HepG2 (cell line): ENCODE measurements around the gene BPIFB2. TPM values are rescaled to one million over a fixed set of nuclear protein-coding genes. Genes with fewer than 3 reads are reported as not detected.

ENCODE experiments used
- ATAC-seq: fragments of 200-7000 bp; cut with Tn5 transposase; 3 replicates; pipeline ENCODE4 v1.9.1; 2020; ENCODE audit warnings: mild to moderate bottlenecking, moderate library complexity
- BruUV-seq: library from RNA; stranded (reverse); fragments of 400-500 nt; replicated peaks from 2 replicates; lab custom pipeline; 2021; lab: Mats Ljungman, UMichigan
- CTCF ChIA-PET: fragments of 300-600 bp; formaldehyde crosslinking; extraction: SDS; loops from one replicate; lab custom pipeline; 2021; ENCODE audit warnings: low total read pairs, inconsistent platforms, low intra/inter-chr PET ratio; lab: Yijun Ruan, JAX
- POLR2A ChIA-PET: fragments of 350-600 bp; sonication (Branson Sonifier 250); formaldehyde crosslinking; loops from one replicate; lab custom pipeline; 2020; ENCODE audit warnings: antibody characterized with exemption, inconsistent platforms; lab: Yijun Ruan, JAX
- DNase-seq: peaks from one replicate; pipeline ENCODE4 v3.0.0-alpha.2; 2015; ENCODE audit warnings: low spot score
- FAIRE-seq: peaks from 3 replicates; lab custom pipeline; 2011; peaks lifted over from hg19 to GRCh38; lab: Jason Lieb, UNC
- H2AFZ ChIP-seq: one replicate; pipeline ENCODE4 v1.6.1; 2011; ENCODE audit warnings: low read length, inconsistent platforms
- H3K27ac ChIP-seq: fragments of 300-600 bp; 3 replicates; pipeline ENCODE4 v1.8.0; 2011; ENCODE audit warnings: mixed run types, mild to moderate bottlenecking, mixed read lengths, low read length, inconsistent platforms; ENCODE audit not compliant: insufficient read depth; ENCODE audit errors: extremely low read length
- H3K27me3 ChIP-seq, 2 experiments: fragments of 200-600 bp in 1 of 2; 2 replicates in 1 of 2; 3 replicates in 1 of 2; pipeline versions ENCODE4 v1.6.0 to v1.8.0; 2011; ENCODE audit warnings: low read length in 2 of 2, mild to moderate bottlenecking in 2 of 2, moderate library complexity in 2 of 2, inconsistent platforms in 1 of 2; ENCODE audit not compliant: insufficient read depth in 2 of 2, control insufficient read depth in 1 of 2
- H3K36me3 ChIP-seq, 2 experiments: fragments of 200-600 bp in 1 of 2; replicated peaks in 1 of 2; 2 replicates in 1 of 2; 3 replicates in 1 of 2; pipeline versions ENCODE4 v1.5.1 to v1.8.0; 2011; ENCODE audit warnings: low read length in 2 of 2, inconsistent platforms in 1 of 2; ENCODE audit not compliant: insufficient read depth in 2 of 2, control insufficient read depth in 1 of 2
- H3K4me1 ChIP-seq: 2 replicates; pipeline ENCODE4 v1.5.1; 2012; ENCODE audit warnings: low read length, inconsistent platforms; ENCODE audit not compliant: insufficient read depth
- H3K4me2 ChIP-seq: 2 replicates; pipeline ENCODE4 v1.6.0; 2011; ENCODE audit warnings: low read depth, low read length, inconsistent platforms
- H3K4me3 ChIP-seq, 3 experiments: fragments of 200-600 bp in 1 of 3; sonication (generic), shearing (Covaris generic) in 1 of 3; replicated peaks in 1 of 3; 2 replicates each; pipeline ENCODE4 v1.5.1; 2011 to 2016; ENCODE audit warnings: low read length in 3 of 3, inconsistent platforms in 2 of 3, low read depth in 2 of 3, mild to moderate bottlenecking in 2 of 3, control low read depth in 1 of 3, mixed read lengths in 1 of 3; ENCODE audit not compliant: insufficient read depth in 1 of 3
- H3K79me2 ChIP-seq: one replicate; pipeline ENCODE4 v1.6.1; 2011; ENCODE audit warnings: low read length, inconsistent platforms; ENCODE audit not compliant: insufficient read depth
- H3K9ac ChIP-seq: 2 replicates; pipeline ENCODE4 v1.6.0; 2011; ENCODE audit warnings: mild to moderate bottlenecking, low read depth, low read length, inconsistent platforms; ENCODE audit not compliant: insufficient read depth
- H3K9me3 ChIP-seq: 2 replicates; pipeline ENCODE4 v1.5.1; 2012; ENCODE audit warnings: mild to moderate bottlenecking, low read length
- H4K20me1 ChIP-seq: 2 replicates; pipeline ENCODE4 v1.6.0; 2011; ENCODE audit warnings: inconsistent platforms, mild to moderate bottlenecking, low read length, moderate library complexity; ENCODE audit not compliant: insufficient read depth
- AKAP8 ChIP-seq: sonication (generic); formaldehyde crosslinking; IDR thresholded peaks from 2 replicates; pipeline ENCODE4 v1.5.1; 2020; ENCODE audit warnings: mild to moderate bottlenecking, missing genetic modification reagents
- BCL3 ChIP-seq: sonication (generic); formaldehyde crosslinking; IDR thresholded peaks from 2 replicates; pipeline ENCODE4 v1.5.1; 2020; ENCODE audit warnings: mild to moderate bottlenecking, missing genetic modification reagents, moderate library complexity
- CBX5 ChIP-seq: sonication (generic); formaldehyde crosslinking; IDR thresholded peaks from 2 replicates; pipeline ENCODE4 v1.4.0; 2020; ENCODE audit warnings: missing genetic modification reagents, borderline replicate concordance
- ETV5 ChIP-seq: IDR thresholded peaks from 2 replicates; pipeline ENCODE4 v1.6.1; 2018; ENCODE audit warnings: missing biosample characterization, missing genetic modification reagents, inconsistent platforms, borderline replicate concordance
- GFI1 ChIP-seq: sonication (generic); formaldehyde crosslinking; IDR thresholded peaks from 2 replicates; pipeline ENCODE4 v1.5.0; 2020; ENCODE audit warnings: missing genetic modification reagents, mild to moderate bottlenecking, borderline replicate concordance
- MXD1 ChIP-seq: sonication (generic); formaldehyde crosslinking; IDR thresholded peaks from 2 replicates; pipeline ENCODE4 v1.4.0; 2020; ENCODE audit warnings: mild to moderate bottlenecking, missing genetic modification reagents
- STAG1 ChIP-seq: sonication (generic); formaldehyde crosslinking; IDR thresholded peaks from 2 replicates; pipeline ENCODE4 v1.4.0; 2020; ENCODE audit warnings: missing genetic modification reagents
- U2AF2 ChIP-seq: fragments of 200-400 bp; formaldehyde crosslinking; IDR thresholded peaks from 2 replicates; pipeline ENCODE4 v1.6.1; 2017; ENCODE audit warnings: low read depth, mild to moderate bottlenecking, low read length
- WGBS: methylation state at CpG from one replicate; pipeline ENCODE4 v1.1.6; 2017; ENCODE audit warnings: low lambda C conversion rate; 5-methylcytosine and 5-hydroxymethylcytosine counted together
- in situ Hi-C: cut with HindIII; loops from 2 replicates; pipeline ENCODE4 v1.10.0; 2017; ENCODE audit warnings: low pct_unique_long_range_greater_than_20kb; ENCODE audit not compliant: extremely low pct_ligation_motif_present
- intact Hi-C: fragments of 100-400 bp; cut with micrococcal nuclease; formaldehyde crosslinking; loops from one replicate; pipeline ENCODE4 v1.10.0; 2022; ENCODE audit not compliant: unreplicated experiment
- polyA plus RNA-seq, 8 experiments: library from polyadenylated mRNA; depleted of rRNA in 3 of 8; stranded (reverse) in 7 of 8; unstranded in 1 of 8; fragments of >200 nt; fragmentation: Illumina TruSeq in 4 of 8; extraction: Trizol in 4 of 8; gene quantifications; 2 replicates each; pipeline versions ENCODE4 v1.2.1 to v1.2.3, GENCODE V29; 2011 to 2016; ENCODE audit warnings: low read depth in 4 of 8, missing spikeins in 1 of 8, mixed read lengths in 1 of 8; ENCODE audit not compliant: insufficient read depth in 1 of 8
- total RNA-seq, 5 experiments: library from RNA; depleted of rRNA; stranded (reverse); fragments of >200 nt; fragmentation: Illumina TruSeq; extraction: Trizol; gene quantifications; 2 replicates each; pipeline ENCODE4 v1.2.3, GENCODE V29; 2016; ENCODE audit warnings: low read depth in 1 of 5
- TF ChIP-seq, protein P1 (sequence below): sonication (generic); formaldehyde crosslinking; IDR thresholded peaks from 2 replicates; pipeline ENCODE4 v1.4.0; 2020; ENCODE audit warnings: missing genetic modification reagents
- TF ChIP-seq, protein P2 (sequence below), 2 experiments: fragments of 450-650 bp in 1 of 2; sonication (generic) in 1 of 2; formaldehyde crosslinking; IDR thresholded peaks; 2 replicates each; pipeline versions ENCODE4 v1.5.0 to v1.8.0; 2020 to 2022; ENCODE audit warnings: mild to moderate bottlenecking in 1 of 2, missing genetic modification reagents in 1 of 2
- TF ChIP-seq, protein P3 (sequence below): sonication (generic); formaldehyde crosslinking; IDR thresholded peaks from 2 replicates; pipeline ENCODE4 v1.8.1; 2023; ENCODE audit warnings: mild to moderate bottlenecking, missing genetic modification reagents

BPIFB2 gene
- total and polyA plus RNA-seq, 2 of the 13 experiments (the other 11 are each of a cell fraction or from before 2014, with no cell fraction given), result 54.5 to 902 TPM

DNA sequence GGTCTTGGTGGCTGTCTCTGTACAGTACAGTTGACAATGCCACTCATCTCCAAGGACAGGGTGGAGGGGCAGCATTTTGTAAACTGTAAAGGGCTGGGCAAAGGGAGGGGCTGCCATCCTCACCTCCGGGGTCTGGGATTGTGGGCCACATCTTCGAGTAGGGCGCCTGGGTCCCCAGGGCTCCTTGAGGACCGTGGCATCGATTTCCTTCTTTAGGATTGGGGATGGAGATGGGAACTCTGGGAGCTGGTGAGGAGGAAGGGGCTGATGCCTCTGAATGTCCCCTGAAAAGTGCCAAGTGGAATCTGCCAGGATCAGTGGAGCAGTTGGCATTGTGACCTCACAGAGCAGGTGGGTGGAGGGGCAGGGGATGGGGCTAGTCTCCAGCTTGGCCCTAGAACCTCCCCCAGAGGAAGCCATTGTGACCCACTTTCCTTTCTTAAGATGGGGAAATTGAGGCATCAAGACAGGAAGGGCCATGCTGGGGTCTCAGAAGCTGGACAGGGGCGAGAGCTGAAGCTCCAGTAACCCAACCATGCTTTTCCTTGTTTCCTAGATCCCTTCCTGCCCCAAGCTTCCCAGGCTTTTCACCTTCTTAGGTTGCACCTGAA lies 3.3 kb upstream of the BPIFB2 start, which contains the start of gene SUN5 (continued):
- TF ChIP-seq MXD1 (CRISPR knock-in tag), result no peak
- no peak for TF ChIP-seq GFI1 (CRISPR knock-in tag)
- TF ChIP-seq, protein P1, sequence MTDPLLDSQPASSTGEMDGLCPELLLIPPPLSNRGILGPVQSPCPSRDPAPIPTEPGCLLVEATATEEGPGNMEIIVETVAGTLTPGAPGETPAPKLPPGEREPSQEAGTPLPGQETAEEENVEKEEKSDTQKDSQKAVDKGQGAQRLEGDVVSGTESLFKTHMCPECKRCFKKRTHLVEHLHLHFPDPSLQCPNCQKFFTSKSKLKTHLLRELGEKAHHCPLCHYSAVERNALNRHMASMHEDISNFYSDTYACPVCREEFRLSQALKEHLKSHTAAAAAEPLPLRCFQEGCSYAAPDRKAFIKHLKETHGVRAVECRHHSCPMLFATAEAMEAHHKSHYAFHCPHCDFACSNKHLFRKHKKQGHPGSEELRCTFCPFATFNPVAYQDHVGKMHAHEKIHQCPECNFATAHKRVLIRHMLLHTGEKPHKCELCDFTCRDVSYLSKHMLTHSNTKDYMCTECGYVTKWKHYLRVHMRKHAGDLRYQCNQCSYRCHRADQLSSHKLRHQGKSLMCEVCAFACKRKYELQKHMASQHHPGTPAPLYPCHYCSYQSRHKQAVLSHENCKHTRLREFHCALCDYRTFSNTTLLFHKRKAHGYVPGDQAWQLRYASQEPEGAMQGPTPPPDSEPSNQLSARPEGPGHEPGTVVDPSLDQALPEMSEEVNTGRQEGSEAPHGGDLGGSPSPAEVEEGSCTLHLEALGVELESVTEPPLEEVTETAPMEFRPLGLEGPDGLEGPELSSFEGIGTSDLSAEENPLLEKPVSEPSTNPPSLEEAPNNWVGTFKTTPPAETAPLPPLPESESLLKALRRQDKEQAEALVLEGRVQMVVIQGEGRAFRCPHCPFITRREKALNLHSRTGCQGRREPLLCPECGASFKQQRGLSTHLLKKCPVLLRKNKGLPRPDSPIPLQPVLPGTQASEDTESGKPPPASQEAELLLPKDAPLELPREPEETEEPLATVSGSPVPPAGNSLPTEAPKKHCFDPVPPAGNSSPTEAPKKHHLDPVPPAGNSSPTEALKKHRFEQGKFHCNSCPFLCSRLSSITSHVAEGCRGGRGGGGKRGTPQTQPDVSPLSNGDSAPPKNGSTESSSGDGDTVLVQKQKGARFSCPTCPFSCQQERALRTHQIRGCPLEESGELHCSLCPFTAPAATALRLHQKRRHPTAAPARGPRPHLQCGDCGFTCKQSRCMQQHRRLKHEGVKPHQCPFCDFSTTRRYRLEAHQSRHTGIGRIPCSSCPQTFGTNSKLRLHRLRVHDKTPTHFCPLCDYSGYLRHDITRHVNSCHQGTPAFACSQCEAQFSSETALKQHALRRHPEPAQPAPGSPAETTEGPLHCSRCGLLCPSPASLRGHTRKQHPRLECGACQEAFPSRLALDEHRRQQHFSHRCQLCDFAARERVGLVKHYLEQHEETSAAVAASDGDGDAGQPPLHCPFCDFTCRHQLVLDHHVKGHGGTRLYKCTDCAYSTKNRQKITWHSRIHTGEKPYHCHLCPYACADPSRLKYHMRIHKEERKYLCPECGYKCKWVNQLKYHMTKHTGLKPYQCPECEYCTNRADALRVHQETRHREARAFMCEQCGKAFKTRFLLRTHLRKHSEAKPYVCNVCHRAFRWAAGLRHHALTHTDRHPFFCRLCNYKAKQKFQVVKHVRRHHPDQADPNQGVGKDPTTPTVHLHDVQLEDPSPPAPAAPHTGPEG, result 0 out of 2 replicates have a peak, but pooled peaks have one; percentile 6

DNA sequence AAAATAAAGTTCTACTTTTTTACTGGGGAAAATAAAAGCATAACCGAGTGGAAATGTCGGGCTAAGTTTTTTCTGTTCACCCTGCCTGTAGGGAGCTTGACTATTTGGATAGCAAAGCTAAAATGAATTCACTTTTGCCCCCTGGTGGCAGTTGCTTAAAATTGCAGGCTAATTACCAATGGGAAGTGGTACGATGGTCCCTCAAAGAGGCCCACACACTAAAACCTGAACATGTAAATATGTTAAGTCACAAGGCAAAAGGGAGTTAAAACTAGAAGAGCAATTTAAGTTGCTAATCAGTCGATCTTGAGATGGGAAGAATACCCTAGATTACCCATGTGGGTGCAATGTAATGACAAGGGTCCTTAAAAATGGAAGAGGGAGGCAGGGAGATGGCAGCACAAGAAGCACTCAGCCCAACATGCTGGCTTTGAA lies 2.4 kb upstream of the BPIFB2 start:
- CTCF ChIA-PET, result interaction anchor here (1.7 to 2.3 kb wide), 4 partner anchors 9 to 215 kb away, joined by 4 to 11 read pairs (median 6); no protein-coding TSS in a partner anchor
- intact Hi-C loops (loop anchor here (5.0 to 10.0 kb wide), 2 partner anchors 37 to 210 kb away; no protein-coding TSS in a partner anchor), in situ Hi-C loops (no loop called here)
- Histone ChIP-seq H3K27ac (no peak overlapping the region), H3K27me3 (peaks cover 0 to 6% of the 10 kb centered on the region in 2 experiments; a peak in 1 of 5 replicates), H2AFZ (no peak overlapping the region), H3K36me3 (peaks cover 0 to 3% of the 10 kb centered on the region in 2 experiments; a peak in 1 of 5 replicates), H3K4me2 (peak overlapping the region; percentile 91), H3K9ac (no peak overlapping the region), H3K4me1 (peaks cover 86% of the 10 kb centered on the region), H3K9me3 (no peaks in the 10 kb centered on the region), H3K4me3 (peak overlapping the region in 1 of 3 experiments; percentile 79; a peak in 1 of 6 replicates), H3K79me2 (peaks cover 27% of the 10 kb centered on the region), H4K20me1 (no peaks in the 10 kb centered on the region)
- peak; percentile 28 for FAIRE-seq
- POLR2A ChIA-PET, result interaction anchor here (0.6 to 0.7 kb wide), 2 partner anchors 19 to 1286 kb away, joined by 3 read pairs; no protein-coding TSS in a partner anchor
- 18% methylated on average over 4 of the region's 4 CpGs for WGBS
- peak; percentile 72 for DNase-seq
- BruUV-seq, result no TSS peak
- ATAC-seq, result no peak
- TF ChIP-seq CBX5 (CRISPR knock-in tag), result no peak
- TF ChIP-seq STAG1, result peak; percentile 62
- TF ChIP-seq, protein P2, sequence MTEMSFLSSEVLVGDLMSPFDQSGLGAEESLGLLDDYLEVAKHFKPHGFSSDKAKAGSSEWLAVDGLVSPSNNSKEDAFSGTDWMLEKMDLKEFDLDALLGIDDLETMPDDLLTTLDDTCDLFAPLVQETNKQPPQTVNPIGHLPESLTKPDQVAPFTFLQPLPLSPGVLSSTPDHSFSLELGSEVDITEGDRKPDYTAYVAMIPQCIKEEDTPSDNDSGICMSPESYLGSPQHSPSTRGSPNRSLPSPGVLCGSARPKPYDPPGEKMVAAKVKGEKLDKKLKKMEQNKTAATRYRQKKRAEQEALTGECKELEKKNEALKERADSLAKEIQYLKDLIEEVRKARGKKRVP (CRISPR knock-in tag; IDR thresholded peaks at IDR 0.05), result no peak; a peak in 1 of 4 replicates
- TF ChIP-seq ETV5 (CRISPR knock-in tag), result peak; percentile 20; the same call in 1 of the 2 replicates
- no peak for TF ChIP-seq U2AF2
- TF ChIP-seq BCL3 (CRISPR knock-in tag), result no peak
- TF ChIP-seq, protein P3, sequence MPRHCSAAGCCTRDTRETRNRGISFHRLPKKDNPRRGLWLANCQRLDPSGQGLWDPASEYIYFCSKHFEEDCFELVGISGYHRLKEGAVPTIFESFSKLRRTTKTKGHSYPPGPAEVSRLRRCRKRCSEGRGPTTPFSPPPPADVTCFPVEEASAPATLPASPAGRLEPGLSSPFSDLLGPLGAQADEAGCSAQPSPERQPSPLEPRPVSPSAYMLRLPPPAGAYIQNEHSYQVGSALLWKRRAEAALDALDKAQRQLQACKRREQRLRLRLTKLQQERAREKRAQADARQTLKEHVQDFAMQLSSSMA, result no peak
- TF ChIP-seq AKAP8 (CRISPR knock-in tag), result 0 out of 2 replicates have a peak, but pooled peaks have one; percentile 57
